ENCODE results near the gene PTGER4. TPM values are rescaled to one million over a fixed set of nuclear protein-coding genes. Genes with fewer than 3 reads are reported as not detected.

PTGER4 gene
- total and polyA plus RNA-seq, 3 experiments from 2014 or later = 49.5 to 84.1 (median 53.9) TPM

- Mint-ChIP-seq H3K36me3 (peaks cover 21 to 43% (median 28%) of the 10 kb centered on the region in 3 donors), H3K9me3 (peaks cover 2 to 12% (median 8%) of the 10 kb centered on the region in 5 donors), H3K27ac (no peak overlapping the region), H3K4me3 (no peak overlapping the region), H3K27me3 (no peaks in the 10 kb centered on the region), H3K4me1 (peaks cover 10 to 28% (median 28%) of the 10 kb centered on the region in 3 donors)
- Histone ChIP-seq H3K4me3 (ENCODE audit: low read length) (no peak overlapping the region), H3K4me1 (ENCODE audit: insufficient read depth, low read length) (no peaks in the 10 kb centered on the region), H3K9me3 (ENCODE audit: low read length) (no peaks in the 10 kb centered on the region), H3K36me3 (ENCODE audit: insufficient read depth, low read length) (peaks cover 5% of the 10 kb centered on the region), H3K27me3 (ENCODE audit: insufficient read depth, low read length, poor library complexity, severe bottlenecking) (no peaks in the 10 kb centered on the region), H3K27ac (ENCODE audit: low read depth, low read length) (no peak overlapping the region)
- CTCF ChIA-PET = interaction anchor here (2.4 kb wide), 1 partner anchor 11 kb away, joined by 9 read pairs; no protein-coding TSS in a partner anchor
- POLR2A ChIA-PET = no interaction called here
- peak in 2 of 5 donors; percentile 36 to 44 for DNase-seq
Measured at GRCh38 chr5:40736103-40736875, 56.6 kb downstream of the PTGER4 start.

- peaks cover 10% of the 10 kb centered on the region for H3K36me3 ChIP-seq (ENCODE audit: insufficient read depth, low read length)
- DNase-seq = no peak
- Mint-ChIP-seq H3K36me3 (peaks cover 24 to 48% (median 31%) of the 10 kb centered on the region in 3 donors), H3K4me1 (peaks cover 7 to 24% (median 23%) of the 10 kb centered on the region in 3 donors), H3K27me3 (no peaks in the 10 kb centered on the region), H3K27ac (no peak overlapping the region), H3K9me3 (peaks cover 2 to 12% (median 8%) of the 10 kb centered on the region in 5 donors), H3K4me3 (no peak overlapping the region)
- H3K27ac ChIP-seq (ENCODE audit: low read depth, low read length) = no peak overlapping the region
- CTCF ChIA-PET = interaction anchor here (1.0 to 1.1 kb wide), 2 partner anchors 17 to 790 kb away, joined by 3 to 4 read pairs; partner anchors contain the start of gene TTC33
- H3K9me3 ChIP-seq (ENCODE audit: low read length) = no peaks in the 10 kb centered on the region
- H3K4me3 ChIP-seq (ENCODE audit: low read length) = no peak overlapping the region
- H3K4me1 ChIP-seq (ENCODE audit: insufficient read depth, low read length) = no peaks in the 10 kb centered on the region
- POLR2A ChIA-PET = no interaction called here
- no peaks in the 10 kb centered on the region for H3K27me3 ChIP-seq (ENCODE audit: insufficient read depth, low read length, poor library complexity, severe bottlenecking)
Measured at GRCh38 chr5:40738502-40738901, 58.8 kb downstream of the PTGER4 start.

Other genes with a start within 250 kb of the PTGER4 start
- 10 to 100 TPM; 25.3 to 27.7 TPM for gene TTC33, start 76.0 kb downstream of the PTGER4 start, total RNA-seq
- 13.9 TPM for gene TTC33, start 76.0 kb downstream of the PTGER4 start, polyA plus RNA-seq
- 10 to 100 TPM; 73.3 to 79.4 TPM for gene PRKAA1, start 118.5 kb downstream of the PTGER4 start, total RNA-seq
- gene PRKAA1, start 118.5 kb downstream of the PTGER4 start, polyA plus RNA-seq = 46.7 TPM
- 1,000 to 10,000 TPM; 1,652 to 1,731 TPM for gene RPL37, start 155.3 kb downstream of the PTGER4 start, total RNA-seq
- gene RPL37, start 155.3 kb downstream of the PTGER4 start, polyA plus RNA-seq = 1,994 TPM
- gene CARD6, start 161.5 kb downstream of the PTGER4 start, total RNA-seq = 1 to 10 TPM; 1.8 to 2.1 TPM
- gene CARD6, start 161.5 kb downstream of the PTGER4 start, polyA plus RNA-seq = 2.3 TPM
- gene C7, start 229.6 kb downstream of the PTGER4 start, total RNA-seq = not detected
- not detected for gene C7, start 229.6 kb downstream of the PTGER4 start, polyA plus RNA-seq

All from CD8-positive, alpha-beta memory T cell (primary cell).